ENCODE measurements around the gene STEAP1B.
"Not testable (repeated sequence)": the region's sequence is repeated elsewhere in the genome, so short reads cannot be mapped to it uniquely, and the experiment has no call there.

The STEAP1B gene

GRCh38 chr7:22499888-22500689 lies at the start of gene STEAP1B:
TSS of gene STEAP1B (minus strand) at chr7:22500188. CDS start at chr7:22494855, 5,333 bp downstream.
- DNase-seq (ENCODE audit: low spot score) = peak; percentile 92

- DNase-seq (ENCODE audit: low spot score) = peak; percentile 36
These were observed 49.1 kb upstream of the STEAP1B start for GRCh38 chr7:22549051-22549450.

DNA sequence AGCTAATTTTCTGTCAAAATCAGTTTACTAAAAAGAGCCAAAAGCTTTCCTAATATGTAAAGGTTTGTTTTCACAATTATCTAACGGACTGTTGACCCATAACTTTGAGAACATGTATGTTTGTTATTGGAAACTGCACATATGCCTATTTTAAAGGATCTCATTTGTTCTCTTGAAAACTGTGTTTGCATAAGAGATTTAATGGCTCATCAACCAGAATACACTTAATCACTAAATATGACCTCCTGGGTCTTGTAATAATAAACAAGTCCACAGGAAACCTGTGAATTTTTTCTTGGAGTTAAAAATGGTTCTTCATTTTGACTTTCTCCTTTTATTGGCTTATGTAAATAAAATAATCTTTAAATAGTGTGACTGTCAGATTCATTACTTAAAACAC lies 48.3 kb upstream of the STEAP1B start:
- no peak for DNase-seq (ENCODE audit: low spot score)

DNA sequence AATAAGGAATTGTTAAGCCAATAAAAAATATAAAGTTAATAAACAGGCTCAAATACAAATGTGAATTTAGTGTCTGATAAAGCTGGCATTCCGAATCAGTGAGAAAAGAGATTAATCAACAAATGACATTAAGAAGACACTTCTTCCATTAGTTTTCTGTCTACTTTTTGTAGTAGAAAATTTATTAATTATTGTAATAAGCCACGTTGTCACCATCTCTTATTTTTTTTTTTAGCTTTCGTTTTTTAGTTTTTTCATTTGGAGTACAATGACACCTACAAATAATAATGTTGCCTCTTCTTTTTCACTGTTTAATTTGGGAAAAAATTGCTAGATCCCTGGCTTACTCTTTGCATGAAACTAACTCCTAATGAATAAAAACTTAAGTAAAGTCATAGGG lies 46.8 kb upstream of the STEAP1B start:
- no peak for DNase-seq (ENCODE audit: low spot score)

- no peak for DNase-seq (ENCODE audit: low spot score)
These were observed 45.5 kb upstream of the STEAP1B start for GRCh38 chr7:22545529-22545928.

GRCh38 chr7:22544245-22544644 lies 44.3 kb upstream of the STEAP1B start:
- no peak for DNase-seq (ENCODE audit: low spot score)

- DNase-seq (ENCODE audit: low spot score) = no peak
These were observed 43.2 kb upstream of the STEAP1B start for GRCh38 chr7:22543169-22543568.

DNA sequence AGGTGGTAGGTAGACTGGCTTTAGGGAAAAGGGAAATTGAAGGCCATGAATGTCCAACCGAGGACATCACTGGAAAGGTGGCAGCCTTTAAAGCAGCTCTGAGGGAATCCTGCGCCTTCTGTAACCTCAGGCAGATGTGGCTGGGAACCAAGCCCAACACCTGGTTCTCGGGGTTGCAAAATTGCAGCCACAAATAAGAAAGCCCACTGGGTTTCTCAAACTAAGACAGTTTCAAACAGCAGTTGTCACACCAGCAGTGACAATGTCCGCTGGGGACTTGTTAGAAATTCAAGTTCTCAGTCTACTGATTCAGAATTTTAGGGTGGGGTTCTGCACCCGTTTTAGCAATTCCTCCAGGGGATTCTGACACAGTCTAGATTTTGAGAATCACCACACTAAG lies 42.7 kb upstream of the STEAP1B start:
- DNase-seq (ENCODE audit: low spot score) = no peak

GRCh38 chr7:22542254-22542653 lies 42.3 kb upstream of the STEAP1B start:
- no peak for DNase-seq (ENCODE audit: low spot score)

- DNase-seq (ENCODE audit: low spot score) = no peak
These were observed 41.8 kb upstream of the STEAP1B start for GRCh38 chr7:22541789-22542188.

GRCh38 chr7:22528537-22528936 lies 28.5 kb upstream of the STEAP1B start:
- not testable (repeated sequence) for DNase-seq (ENCODE audit: low spot score)

DNA sequence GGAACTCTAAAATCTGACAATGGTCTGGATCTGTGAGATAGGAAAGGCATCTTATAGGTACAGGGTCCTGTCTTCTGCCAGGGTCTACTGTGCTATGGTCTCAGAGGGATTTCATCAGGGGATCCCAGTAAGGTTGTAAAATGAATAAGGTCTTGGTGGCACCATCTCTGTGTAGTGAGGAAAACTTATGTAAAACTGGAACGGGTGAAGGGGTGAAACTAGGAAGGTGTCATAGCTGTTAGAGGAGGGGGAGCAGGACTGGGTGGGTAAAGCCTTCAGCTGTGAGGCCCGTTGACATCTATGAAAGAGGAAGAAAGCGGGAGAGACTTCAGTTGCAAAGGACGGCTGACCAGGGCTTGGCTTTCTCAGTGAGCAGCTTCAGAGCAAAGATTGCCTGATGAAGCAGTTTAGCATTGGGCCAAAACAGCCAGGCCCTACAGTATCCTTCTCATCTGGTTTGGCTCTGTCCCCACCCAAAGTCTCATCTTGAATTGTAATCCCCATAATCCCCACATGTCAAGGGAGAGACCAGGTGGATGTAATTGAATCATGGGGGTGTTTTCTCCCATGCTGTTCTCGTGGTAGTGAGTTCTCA lies 24.5 kb upstream of the STEAP1B start:
- DNase-seq (ENCODE audit: low spot score) = not testable (repeated sequence)

- not testable (repeated sequence) for DNase-seq (ENCODE audit: low spot score)
These were observed 23.7 kb upstream of the STEAP1B start for GRCh38 chr7:22523478-22524352.

GRCh38 chr7:22519560-22519959 lies 19.6 kb upstream of the STEAP1B start:
- not testable (repeated sequence) for DNase-seq (ENCODE audit: low spot score)

DNA sequence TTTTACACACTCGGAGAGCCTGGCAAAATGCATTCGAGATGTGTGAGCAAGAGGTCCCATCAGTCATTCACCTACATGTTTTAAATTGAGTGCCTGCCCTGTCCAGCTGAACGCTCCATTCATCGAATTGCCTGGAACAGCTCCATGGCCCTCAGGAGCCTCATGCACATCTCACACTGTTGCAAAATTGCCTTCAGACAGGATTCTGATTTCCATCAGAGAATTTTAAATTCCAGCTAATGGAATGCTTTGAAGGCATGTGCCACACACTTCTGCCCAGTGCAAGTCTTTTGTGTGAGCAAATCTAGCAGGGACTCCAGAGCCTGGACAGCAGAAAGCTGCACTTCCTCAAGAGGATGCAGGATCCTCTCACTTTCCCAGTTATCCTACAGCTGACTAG lies 17.0 kb upstream of the STEAP1B start:
- DNase-seq (ENCODE audit: low spot score) = not testable (repeated sequence)

DNA sequence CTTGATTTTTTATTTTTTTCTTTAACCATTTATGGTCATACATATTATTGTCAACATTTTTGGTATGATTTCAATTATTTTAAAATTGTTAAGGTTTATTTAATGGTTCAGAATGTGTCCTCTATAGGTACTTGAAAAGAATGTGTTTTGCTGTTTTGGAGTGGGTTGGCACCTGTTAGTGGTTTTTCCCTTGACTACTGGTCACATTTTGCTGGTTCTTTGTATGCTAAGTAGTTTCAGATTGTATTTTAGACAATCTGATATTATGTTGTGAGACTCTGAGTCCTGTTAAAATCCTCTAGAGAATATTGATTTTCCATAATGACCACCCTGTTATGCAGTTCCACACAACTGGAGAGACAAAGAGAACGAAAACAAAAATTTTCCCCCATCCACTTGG lies 15.0 kb upstream of the STEAP1B start:
- DNase-seq (ENCODE audit: low spot score) = not testable (repeated sequence)

DNA sequence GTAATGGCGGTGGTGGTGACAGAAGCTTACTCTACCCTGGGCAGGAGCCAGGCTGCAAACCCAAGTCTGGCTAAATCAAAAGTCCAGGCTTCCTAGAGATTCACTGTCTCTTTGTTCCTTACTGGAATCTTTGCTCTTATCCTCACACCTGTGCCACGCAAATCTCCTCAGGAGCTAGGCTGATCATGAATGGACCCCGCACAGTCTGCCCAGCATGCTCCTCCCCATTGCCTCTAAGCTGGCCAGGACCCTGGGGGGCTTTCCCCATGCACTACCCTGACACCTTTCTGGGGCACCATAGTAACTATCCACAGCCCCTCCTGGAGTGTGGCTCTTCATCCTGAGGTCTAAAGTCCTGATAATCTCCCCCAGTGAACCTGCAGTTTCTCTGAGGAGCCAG lies 7.3 kb upstream of the STEAP1B start:
- not testable (repeated sequence) for DNase-seq (ENCODE audit: low spot score)

- not testable (repeated sequence) for DNase-seq (ENCODE audit: low spot score)
These were observed 6.5 kb upstream of the STEAP1B start for GRCh38 chr7:22506316-22507020.

DNA sequence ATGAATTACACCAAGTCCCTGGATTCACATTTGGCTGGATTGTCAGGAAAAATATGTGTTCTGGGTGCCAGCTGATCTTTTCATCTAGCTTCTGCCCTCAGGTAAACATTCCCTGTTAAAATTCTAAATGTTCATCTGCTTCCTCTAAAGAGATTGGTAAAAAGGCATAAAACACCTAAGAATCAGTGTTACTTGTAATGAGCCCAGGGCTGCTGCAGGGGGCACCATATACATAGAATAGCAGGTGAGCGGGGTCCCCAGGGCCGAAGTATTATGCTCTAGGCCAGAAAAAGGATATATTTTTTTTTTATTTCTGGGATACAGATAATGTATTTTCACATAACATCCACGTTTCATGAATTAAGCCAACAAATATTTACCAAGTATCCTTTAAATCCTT lies 4.5 kb upstream of the STEAP1B start:
- not testable (repeated sequence) for DNase-seq (ENCODE audit: low spot score)

DNA sequence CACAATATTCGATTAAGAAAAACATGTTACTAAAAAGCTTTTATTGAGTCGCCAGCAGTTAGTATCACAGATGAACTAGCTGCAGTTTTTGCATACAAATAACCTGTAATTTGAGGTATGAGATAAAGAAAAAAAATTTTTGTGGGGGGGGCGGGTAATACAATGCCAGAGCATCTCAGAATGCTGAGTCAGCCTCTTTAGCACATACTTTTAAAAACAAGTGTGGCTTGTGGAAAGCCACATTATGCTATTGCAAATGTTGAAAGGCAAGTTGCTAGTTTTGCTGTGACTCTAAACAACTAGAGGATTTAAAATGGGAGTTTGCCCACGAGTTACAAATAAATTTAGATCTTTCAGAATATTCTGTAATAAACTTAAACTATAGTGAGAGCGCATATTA lies 2.1 kb upstream of the STEAP1B start:
- not testable (repeated sequence) for DNase-seq (ENCODE audit: low spot score)

DNA sequence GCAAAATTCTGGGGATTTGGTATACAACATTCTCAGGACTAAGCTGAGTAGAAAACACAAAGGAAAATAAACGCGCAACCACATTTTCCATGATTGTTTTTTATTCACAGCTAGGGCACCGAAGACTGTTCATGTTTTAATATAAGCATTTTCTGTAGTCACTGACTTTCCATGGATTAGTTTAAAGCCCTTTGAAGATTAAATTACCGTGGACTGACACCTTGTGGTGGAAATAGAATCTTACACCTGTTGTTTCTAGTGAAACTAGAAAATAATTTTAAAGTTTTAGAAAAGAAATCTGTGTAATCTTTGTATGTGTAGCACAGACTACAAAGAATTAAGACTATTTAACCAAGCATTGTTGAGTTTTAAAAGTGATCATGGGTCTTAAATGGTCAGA lies 1.3 kb upstream of the STEAP1B start:
- DNase-seq (ENCODE audit: low spot score) = not testable (repeated sequence)

DNA sequence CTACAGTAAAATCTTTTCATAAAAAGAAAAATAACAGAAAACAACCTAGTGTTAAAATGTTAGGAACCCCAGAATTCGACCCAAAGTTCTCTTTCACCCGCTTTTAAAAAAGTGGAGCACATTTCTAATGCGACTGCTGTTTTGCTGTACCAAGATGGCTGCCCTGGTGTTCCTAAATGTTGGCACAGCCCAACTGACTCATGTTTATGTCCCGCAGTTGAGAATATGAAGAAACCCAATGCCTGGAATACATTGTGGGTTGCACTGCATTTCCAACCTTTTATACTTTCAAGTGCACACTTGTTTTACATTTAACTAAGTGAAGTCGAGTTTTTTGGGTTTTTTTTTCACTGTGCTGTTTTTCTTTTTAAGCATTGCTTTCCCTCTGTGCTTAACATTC lies 944 bp downstream of the STEAP1B start:
- no peak for DNase-seq (ENCODE audit: low spot score)

All from left forelimb (tissue), 1 donor.